Lower lobe of right lung (tissue), 2 donors: ENCODE data around the gene PCDH1. TPM values are rescaled to one million over a fixed set of nuclear protein-coding genes. Genes with fewer than 3 reads are reported as not detected.
"Not testable (repeated sequence)": the region's sequence is repeated elsewhere in the genome, so short reads cannot be mapped to it uniquely, and the experiment has no call there.

Source experiments
- ATAC-seq, 2 donors: fragments of 200-7000 bp; cut with Tn5 transposase; one replicate each; pipeline ENCODE4 v1.9.1; 2020 to 2022; ENCODE audit warnings: mild to moderate bottlenecking in 2 of 2, moderate library complexity in 2 of 2
- DNase-seq: peaks from one replicate; pipeline ENCODE4 v3.0.0-alpha.2; 2020
- H3K27ac ChIP-seq: fragments of 200-600 bp; one replicate; pipeline ENCODE4 v1.8.0; 2022
- H3K27me3 ChIP-seq: fragments of 200-600 bp; one replicate; pipeline ENCODE4 v1.8.0; 2022; ENCODE audit warnings: low read depth
- H3K36me3 ChIP-seq: fragments of 200-600 bp; one replicate; pipeline ENCODE4 v1.8.0; 2022; ENCODE audit warnings: mild to moderate bottlenecking
- H3K4me1 ChIP-seq: fragments of 200-600 bp; one replicate; pipeline ENCODE4 v1.8.0; 2022
- H3K4me3 ChIP-seq: fragments of 200-600 bp; one replicate; pipeline ENCODE4 v1.8.0; 2022; ENCODE audit warnings: mild to moderate bottlenecking
- H3K9me3 ChIP-seq: fragments of 200-600 bp; one replicate; pipeline ENCODE4 v1.8.0; 2022
- CTCF ChIP-seq: fragments of 200-600 bp; IDR thresholded peaks from one replicate; pipeline ENCODE4 v1.8.0; 2022; ENCODE audit warnings: antibody characterized with exemption, mild to moderate bottlenecking
- intact Hi-C: fragments of 100-400 bp; cut with DNase I; formaldehyde crosslinking; loops from one replicate; pipeline ENCODE4 v1.11.0; 2022
- total RNA-seq: library from RNA; stranded (reverse); fragmentation: NEBNext Ultra II Directional; extraction: Animal tissue kit (Norgen Biotek cat#: 25700); gene quantifications from one replicate; pipeline ENCODE4 v1.2.1, GENCODE V29; 2021
- donor health status: DM: no; HTN: yes; CAD: no; lungs with severe emphysema.

Gene PCDH1
- total RNA-seq, 1 donor from 2014 or later, result 55.7 TPM

- intact Hi-C loops, result no loop called here
- ATAC-seq (no peak), DNase-seq (no peak)
- Histone ChIP-seq H3K27me3 (no peaks in the 10 kb centered on the region), H3K9me3 (no peaks in the 10 kb centered on the region), H3K4me3 (no peak overlapping the region), H3K36me3 (no peaks in the 10 kb centered on the region), H3K4me1 (peaks cover 24% of the 10 kb centered on the region), H3K27ac (no peak overlapping the region)
- no peak for TF ChIP-seq CTCF
These were observed 53.5 kb downstream of the PCDH1 start for GRCh38 chr5:141824717-141825116.

- ATAC-seq (no peak), DNase-seq (no peak)
- no peaks in the 10 kb centered on the region for H3K9me3 ChIP-seq
- intact Hi-C loops, result no loop called here
- H3K27me3 ChIP-seq, result no peaks in the 10 kb centered on the region
- H3K4me1 ChIP-seq, result peaks cover 24% of the 10 kb centered on the region
- no peaks in the 10 kb centered on the region for H3K36me3 ChIP-seq
- no peak overlapping the region for H3K4me3 ChIP-seq
- no peak for TF ChIP-seq CTCF
- peak overlapping the region; percentile 72 for H3K27ac ChIP-seq
These were observed 55.2 kb downstream of the PCDH1 start for GRCh38 chr5:141823056-141823455.

- peak; percentile 57 to 73 for ATAC-seq
- no peaks in the 10 kb centered on the region for H3K27me3 ChIP-seq
- DNase-seq, result no peak
- intact Hi-C loops, result no loop called here
- H3K36me3 ChIP-seq, result no peaks in the 10 kb centered on the region
- peak; percentile 8 for TF ChIP-seq CTCF
- peak overlapping the region; percentile 72 for H3K27ac ChIP-seq
- no peak overlapping the region for H3K4me3 ChIP-seq
- H3K9me3 ChIP-seq, result no peaks in the 10 kb centered on the region
- peaks cover 29% of the 10 kb centered on the region for H3K4me1 ChIP-seq
These were observed 56.1 kb downstream of the PCDH1 start for GRCh38 chr5:141822144-141822543.

- no peaks in the 10 kb centered on the region for H3K9me3 ChIP-seq
- H3K4me1 ChIP-seq, result peaks cover 29% of the 10 kb centered on the region
- intact Hi-C loops, result no loop called here
- no peaks in the 10 kb centered on the region for H3K36me3 ChIP-seq
- peak overlapping the region; percentile 72 for H3K27ac ChIP-seq
- DNase-seq (no peak), ATAC-seq (no peak)
- H3K4me3 ChIP-seq, result no peak overlapping the region
- no peaks in the 10 kb centered on the region for H3K27me3 ChIP-seq
- no peak for TF ChIP-seq CTCF
These were observed 56.7 kb downstream of the PCDH1 start for GRCh38 chr5:141821430-141821925.

- H3K27ac ChIP-seq, result peak overlapping the region; percentile 72
- intact Hi-C loops, result not testable (repeated sequence)
These were observed 57.5 kb downstream of the PCDH1 start for GRCh38 chr5:141820686-141821085.

GRCh38 chr5:141817631-141818030 lies 60.6 kb downstream of the PCDH1 start:
- ATAC-seq (no peak), DNase-seq (no peak)
- H3K4me3 ChIP-seq, result no peak overlapping the region
- no peaks in the 10 kb centered on the region for H3K9me3 ChIP-seq
- H3K27me3 ChIP-seq, result no peaks in the 10 kb centered on the region
- TF ChIP-seq CTCF, result no peak
- peaks cover 6% of the 10 kb centered on the region for H3K4me1 ChIP-seq
- H3K36me3 ChIP-seq, result no peaks in the 10 kb centered on the region
- intact Hi-C loops, result no loop called here
- no peak overlapping the region for H3K27ac ChIP-seq

More at GRCh38 chr5:141820686-141821085, 57.5 kb downstream of the PCDH1 start:
- not testable (repeated sequence) for H3K36me3 ChIP-seq, H3K27me3 ChIP-seq, H3K4me3 ChIP-seq, H3K9me3 ChIP-seq, ATAC-seq, DNase-seq
- peaks cover 24% of the 10 kb centered on the region for H3K4me1 ChIP-seq
